OCI-LY7 (cell line): ENCODE data around the gene SLC25A25.

Experiments used
- EZH2phosphoT487 ChIP-seq: fragments of 200-600 bp; sonication (generic); IDR thresholded peaks from 2 replicates; pipeline ENCODE4 v1.6.1; 2018; ENCODE audit warnings: low read depth, borderline replicate concordance, mild to moderate bottlenecking, mixed run types, antibody characterized with exemption, low read length, moderate library complexity, mixed read lengths
- TF ChIP-seq, protein P1 (sequence below): fragments of 200-600 bp; sonication (generic); conservative IDR thresholded peaks from 2 replicates; pipeline ENCODE4 v1.5.1; 2014; ENCODE audit warnings: mild to moderate bottlenecking, antibody characterized with exemption, low read length, moderate library complexity, mixed read lengths

DNA sequence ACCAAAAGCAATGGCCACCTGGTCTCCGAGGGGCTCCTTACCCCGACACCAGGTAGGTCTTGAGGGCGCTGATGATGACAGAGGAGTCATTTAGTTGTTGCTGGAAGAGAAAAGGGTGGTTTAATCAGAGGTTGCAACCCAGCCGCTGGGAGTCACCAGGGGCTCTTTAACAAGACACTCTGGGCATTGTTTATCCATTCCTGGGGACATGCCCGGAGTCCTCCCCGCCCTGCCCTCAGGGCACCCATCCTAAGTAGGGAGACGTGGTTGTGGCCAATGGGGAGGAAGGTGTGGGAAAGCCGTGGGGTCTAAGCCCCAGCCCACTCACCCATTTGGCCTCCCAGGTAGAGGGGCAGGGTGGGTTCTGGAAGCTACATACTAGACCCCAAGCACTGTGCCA is 56.4 kb downstream of the SLC25A25 start:
- TF ChIP-seq, protein P1, sequence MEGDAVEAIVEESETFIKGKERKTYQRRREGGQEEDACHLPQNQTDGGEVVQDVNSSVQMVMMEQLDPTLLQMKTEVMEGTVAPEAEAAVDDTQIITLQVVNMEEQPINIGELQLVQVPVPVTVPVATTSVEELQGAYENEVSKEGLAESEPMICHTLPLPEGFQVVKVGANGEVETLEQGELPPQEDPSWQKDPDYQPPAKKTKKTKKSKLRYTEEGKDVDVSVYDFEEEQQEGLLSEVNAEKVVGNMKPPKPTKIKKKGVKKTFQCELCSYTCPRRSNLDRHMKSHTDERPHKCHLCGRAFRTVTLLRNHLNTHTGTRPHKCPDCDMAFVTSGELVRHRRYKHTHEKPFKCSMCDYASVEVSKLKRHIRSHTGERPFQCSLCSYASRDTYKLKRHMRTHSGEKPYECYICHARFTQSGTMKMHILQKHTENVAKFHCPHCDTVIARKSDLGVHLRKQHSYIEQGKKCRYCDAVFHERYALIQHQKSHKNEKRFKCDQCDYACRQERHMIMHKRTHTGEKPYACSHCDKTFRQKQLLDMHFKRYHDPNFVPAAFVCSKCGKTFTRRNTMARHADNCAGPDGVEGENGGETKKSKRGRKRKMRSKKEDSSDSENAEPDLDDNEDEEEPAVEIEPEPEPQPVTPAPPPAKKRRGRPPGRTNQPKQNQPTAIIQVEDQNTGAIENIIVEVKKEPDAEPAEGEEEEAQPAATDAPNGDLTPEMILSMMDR: no peak
- TF ChIP-seq EZH2phosphoT487: no peak
